Psoas muscle (tissue), 8 donors: ENCODE results near the gene PDLIM4. TPM values are rescaled to one million over a fixed set of nuclear protein-coding genes. Genes with fewer than 3 reads are reported as not detected.

Source experiments
- ATAC-seq, 4 donors: fragments of 200-7000 bp; cut with Tn5 transposase; one replicate each; pipeline ENCODE4 v1.9.1; 2020; ENCODE audit warnings: moderate library complexity in 3 of 4, mild to moderate bottlenecking in 2 of 4
- DNase-seq, 2 donors: peaks; one replicate each; pipeline ENCODE4 v3.0.0-alpha.2; 2020
- H3K27ac ChIP-seq: fragments of 200-600 bp; one replicate; pipeline ENCODE4 v1.8.0; 2022
- H3K27me3 ChIP-seq, 3 donors: fragments of 200-600 bp in 1 of 3; one replicate each; pipeline versions ENCODE4 v1.6.1 to v1.8.0; 2013 to 2022; ENCODE audit warnings: low read length in 2 of 3, mild to moderate bottlenecking in 2 of 3, moderate library complexity in 1 of 3; ENCODE audit not compliant: insufficient read depth in 3 of 3
- H3K36me3 ChIP-seq, 2 donors: fragments of 200-600 bp in 1 of 2; one replicate each; pipeline versions ENCODE4 v1.6.1 to v1.8.0; 2013 to 2022; ENCODE audit warnings: low read depth in 1 of 2, mild to moderate bottlenecking in 1 of 2, moderate library complexity in 1 of 2; ENCODE audit not compliant: insufficient read depth in 1 of 2
- H3K4me1 ChIP-seq: fragments of 200-600 bp; one replicate; pipeline ENCODE4 v1.8.0; 2022
- H3K4me3 ChIP-seq: fragments of 200-600 bp; one replicate; pipeline ENCODE4 v1.8.0; 2022; ENCODE audit warnings: mild to moderate bottlenecking
- H3K9me3 ChIP-seq: fragments of 200-600 bp; one replicate; pipeline ENCODE4 v1.8.0; 2022
- CTCF ChIP-seq: fragments of 200-600 bp; IDR thresholded peaks from one replicate; pipeline ENCODE4 v1.8.0; 2022; ENCODE audit warnings: antibody characterized with exemption
- WGBS, 3 donors: extraction: QIAGEN DNeasy Blood & Tissue Kit; methylation state at CpG; one replicate each; pipeline versions ENCODE4 v1.1.6 to v1.1.7; 2013; 5-methylcytosine and 5-hydroxymethylcytosine counted together
- intact Hi-C, 2 donors: fragments of 100-400 bp; cut with DNase I; formaldehyde crosslinking; loops; one replicate each; pipeline versions ENCODE4 v1.11.0 to v1.14.2; 2022
- polyA plus RNA-seq, 3 donors: library from polyadenylated mRNA; stranded (reverse); fragments of 200-250 nt; gene quantifications; one replicate each; pipeline ENCODE4 v1.2.3, GENCODE V29; 2013
- total RNA-seq, 4 donors: library from RNA; stranded (reverse); fragmentation: NEBNext Ultra II Directional in 2 of 4; extraction: Animal tissue kit (Norgen Biotek cat#: 25700) in 2 of 4; gene quantifications; one replicate each; pipeline versions ENCODE4 v1.2.1 to v1.2.4, GENCODE V29; 2021 to 2023
- donor health status: healthy with polysubstance abuse.
- donor health status: DM: no; HTN: no; CAD: no; lungs with moderate emphysema.
- donor health status: Bipolar disorder and iron deficiency.
- donor health status: healthy.
- donor health status: DM: yes; HTN: yes; CAD: no.
- donor health status: DM: no; HTN: no; CAD: no.
- donor health status: DM: no; HTN: no; CAD: no.
- donor health status: DM: yes; HTN: yes; CAD: no.

PDLIM4 gene
- total and polyA plus RNA-seq, 7 donors: 1.8 to 6.6 (median 5.6) TPM

GRCh38 chr5:132253008-132253441 lies 4.5 kb upstream of the PDLIM4 start:
- intact Hi-C loops: no loop called here
- ATAC-seq: no peak
- peaks cover 0 to 10% (median 0%) of the 10 kb centered on the region in 3 donors for H3K27me3 ChIP-seq
- DNase-seq: no peak
- WGBS, 3 donors: 76 to 89% (median 84%) methylated on average over 4 of the region's 4 CpGs
- no peaks in the 10 kb centered on the region for H3K9me3 ChIP-seq
- no peak overlapping the region for H3K4me3 ChIP-seq
- H3K27ac ChIP-seq: no peak overlapping the region
- H3K36me3 ChIP-seq: no peaks in the 10 kb centered on the region
- peaks cover 8% of the 10 kb centered on the region for H3K4me1 ChIP-seq
- no peak for TF ChIP-seq CTCF

- Histone ChIP-seq H3K36me3 (no peaks in the 10 kb centered on the region), H3K9me3 (no peaks in the 10 kb centered on the region), H3K4me3 (no peak overlapping the region), H3K27me3 (peaks cover 0 to 15% (median 0%) of the 10 kb centered on the region in 3 donors), H3K27ac (no peak overlapping the region), H3K4me1 (peaks cover 8% of the 10 kb centered on the region)
- DNase-seq: no peak
- intact Hi-C loops: no loop called here
- no peak for TF ChIP-seq CTCF
- 89 to 95% (median 89%) methylated on average over 8 of the region's 8 CpGs for WGBS, 3 donors
- no peak for ATAC-seq
Measured at GRCh38 chr5:132253452-132254320, 3.8 kb upstream of the PDLIM4 start.

- Histone ChIP-seq H3K27ac (no peak overlapping the region), H3K27me3 (peaks cover 0 to 15% (median 0%) of the 10 kb centered on the region in 3 donors), H3K36me3 (no peaks in the 10 kb centered on the region), H3K9me3 (no peaks in the 10 kb centered on the region), H3K4me1 (peaks cover 8% of the 10 kb centered on the region), H3K4me3 (no peak overlapping the region)
- ATAC-seq: no peak
- intact Hi-C loops: no loop called here
- 38 to 52% (median 39%) methylated on average over 6 to 7 of the region's 7 CpGs for WGBS, 3 donors
- TF ChIP-seq CTCF: no peak
- peak in 1 of 2 donors; percentile 33 for DNase-seq
Measured at GRCh38 chr5:132254321-132254977, 3.0 kb upstream of the PDLIM4 start.

GRCh38 chr5:132256086-132256782 lies 1.3 kb upstream of the PDLIM4 start:
- 95 to 98% (median 97%) methylated on average over 4 of the region's 4 CpGs for WGBS, 3 donors
- Histone ChIP-seq H3K27me3 (peaks cover 0 to 15% (median 0%) of the 10 kb centered on the region in 3 donors), H3K9me3 (no peaks in the 10 kb centered on the region), H3K4me3 (no peak overlapping the region), H3K4me1 (peaks cover 11% of the 10 kb centered on the region), H3K36me3 (no peaks in the 10 kb centered on the region), H3K27ac (no peak overlapping the region)
- ATAC-seq (no peak), DNase-seq (no peak)
- intact Hi-C loops: no loop called here
- TF ChIP-seq CTCF: no peak
